IPS-18a (cell line): Measurements from ENCODE around the gene BACH2.
"Not testable (repeated sequence)": the region's sequence is repeated elsewhere in the genome, so short reads cannot be mapped to it uniquely, and the experiment has no call there.

Source experiments
- H3K27ac ChIP-seq: one replicate; pipeline ENCODE4 v1.5.1; 2013; ENCODE audit warnings: low read length
- H3K27me3 ChIP-seq: one replicate; pipeline ENCODE4 v1.6.1; 2013; ENCODE audit warnings: mild to moderate bottlenecking, low read length; ENCODE audit not compliant: control insufficient read depth, insufficient read depth
- H3K36me3 ChIP-seq: one replicate; pipeline ENCODE4 v1.6.1; 2013; ENCODE audit warnings: low read depth, low read length; ENCODE audit not compliant: control insufficient read depth
- H3K4me1 ChIP-seq: one replicate; pipeline ENCODE4 v1.6.1; 2013; ENCODE audit warnings: low read depth, low read length; ENCODE audit not compliant: control insufficient read depth
- H3K4me3 ChIP-seq: one replicate; pipeline ENCODE4 v1.5.1; 2013; ENCODE audit warnings: low read length
- H3K9ac ChIP-seq: one replicate; pipeline ENCODE4 v1.6.1; 2013; ENCODE audit warnings: mild to moderate bottlenecking, low read length, moderate library complexity
- H3K9me3 ChIP-seq: one replicate; pipeline ENCODE4 v1.6.1; 2013; ENCODE audit warnings: low read depth, low read length; ENCODE audit not compliant: control insufficient read depth

The BACH2 gene

DNA sequence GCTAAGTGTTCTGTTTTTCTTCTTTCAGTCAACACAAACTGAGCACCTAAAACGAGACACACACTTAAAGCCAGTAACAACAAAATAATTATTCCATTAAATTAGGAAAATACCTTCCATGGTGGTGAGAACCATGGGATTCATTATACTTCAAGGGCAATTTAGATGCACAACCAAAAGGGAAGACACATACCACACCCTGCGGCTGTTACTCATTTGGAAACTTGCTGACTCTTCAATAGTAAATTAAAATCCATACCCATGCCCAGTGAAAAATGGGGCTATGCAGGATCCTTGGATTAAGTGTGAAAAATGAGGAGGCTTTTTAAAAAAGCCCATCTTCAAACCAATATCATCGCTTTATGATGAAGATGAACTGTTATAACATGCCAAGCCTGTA is 259.7 kb downstream of the BACH2 start:
- Histone ChIP-seq H3K27ac (no peak overlapping the region), H3K4me3 (no peak overlapping the region), H3K9me3 (no peaks in the 10 kb centered on the region), H3K4me1 (no peaks in the 10 kb centered on the region), H3K9ac (no peak overlapping the region), H3K27me3 (no peaks in the 10 kb centered on the region), H3K36me3 (no peaks in the 10 kb centered on the region)

DNA sequence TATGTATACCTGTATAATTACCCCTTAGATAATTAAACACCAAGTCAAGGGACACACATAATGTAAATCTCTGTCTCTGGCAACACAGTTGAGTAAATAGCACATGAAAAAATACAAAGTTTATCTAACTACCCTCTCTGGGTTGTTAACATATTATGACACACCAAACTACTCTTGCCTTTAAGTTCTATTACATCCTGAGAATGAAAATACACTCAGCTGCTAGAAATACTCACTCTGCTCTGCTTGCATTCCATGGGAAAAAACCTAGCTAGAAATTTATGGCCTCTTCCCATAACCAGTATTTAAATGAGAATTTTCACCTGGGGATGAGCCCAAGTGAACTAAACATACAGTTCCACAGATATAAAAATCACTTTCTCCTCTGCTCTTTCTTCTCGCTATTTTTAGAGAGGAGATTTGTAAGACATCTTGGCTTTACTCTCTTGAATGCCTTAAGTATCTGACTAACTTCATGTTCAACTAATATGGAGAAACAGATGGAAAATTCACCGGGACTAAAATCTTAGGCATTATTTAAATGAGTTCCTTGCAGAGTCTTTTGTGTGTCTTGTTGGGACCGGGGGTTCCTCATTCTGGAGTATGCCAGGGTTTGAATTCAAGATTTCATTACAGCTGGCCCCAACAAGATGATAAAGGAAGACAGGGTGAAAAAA is 261.5 kb downstream of the BACH2 start:
- no peaks in the 10 kb centered on the region for H3K27me3 ChIP-seq

DNA sequence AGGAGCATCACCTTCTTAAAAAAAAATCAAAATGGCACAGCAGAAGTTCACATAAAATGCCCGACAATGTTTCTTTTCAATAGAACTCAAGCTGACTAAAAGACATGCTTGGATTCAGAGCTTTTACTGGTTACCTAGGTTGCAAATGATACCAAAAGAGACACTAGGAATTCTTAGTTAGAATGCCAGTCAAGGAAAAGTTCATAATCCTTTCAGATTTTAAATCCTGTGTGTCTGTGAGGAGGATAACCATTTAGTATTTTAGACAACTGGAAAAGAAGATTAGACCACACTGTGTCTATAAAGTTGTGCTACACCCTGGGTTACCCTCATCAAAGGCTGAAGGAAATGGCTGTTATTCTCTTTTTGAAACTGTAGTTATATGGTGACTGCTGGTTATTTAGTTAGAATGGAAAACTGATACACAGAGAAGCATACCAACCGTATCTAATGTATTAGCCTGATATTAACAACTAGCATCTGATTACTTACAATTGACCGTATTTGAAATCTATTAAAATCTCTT is 262.8 kb downstream of the BACH2 start:
- Histone ChIP-seq H3K9ac (no peak overlapping the region), H3K9me3 (no peaks in the 10 kb centered on the region), H3K4me1 (no peaks in the 10 kb centered on the region), H3K36me3 (no peaks in the 10 kb centered on the region), H3K27me3 (no peaks in the 10 kb centered on the region), H3K27ac (no peak overlapping the region), H3K4me3 (no peak overlapping the region)

More for the DNA sequence above, 261.5 kb downstream of the BACH2 start:
- Histone ChIP-seq H3K9ac (no peak overlapping the region), H3K36me3 (no peaks in the 10 kb centered on the region), H3K9me3 (no peaks in the 10 kb centered on the region), H3K4me1 (no peaks in the 10 kb centered on the region), H3K4me3 (no peak overlapping the region), H3K27ac (no peak overlapping the region)

DNA sequence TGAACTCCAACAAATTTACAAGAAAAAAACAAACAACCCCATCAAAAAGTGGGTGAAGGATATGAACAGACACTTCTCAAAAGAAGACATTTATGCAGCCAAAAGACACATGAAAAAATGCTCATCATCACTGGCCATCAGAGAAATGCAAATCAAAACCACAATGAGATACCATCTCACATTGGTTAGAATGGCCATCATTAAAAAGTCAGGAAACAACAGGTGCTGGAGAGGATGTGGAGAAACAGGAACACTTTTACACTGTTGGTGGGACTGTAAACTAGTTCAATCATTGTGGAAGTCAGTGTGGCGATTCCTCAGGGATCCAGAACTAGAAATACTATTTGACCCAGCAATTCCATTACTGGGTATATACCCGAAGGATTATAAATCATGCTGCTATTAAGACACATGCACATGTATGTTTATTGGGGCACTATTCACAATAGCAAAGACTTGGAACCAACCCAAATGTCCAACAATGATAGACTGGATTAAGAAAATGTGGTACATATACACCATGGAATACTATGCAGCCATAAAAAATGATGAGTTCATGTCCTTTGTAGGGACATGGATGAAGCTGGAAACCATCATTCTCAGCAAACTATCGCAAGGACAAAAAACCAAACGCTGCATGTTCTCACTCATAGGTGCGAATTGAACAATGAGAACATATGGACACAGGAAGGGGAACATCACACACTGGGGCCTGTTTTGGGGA is 264.0 kb downstream of the BACH2 start:
- not testable (repeated sequence) for H3K4me3 ChIP-seq, H3K36me3 ChIP-seq, H3K9me3 ChIP-seq, H3K27ac ChIP-seq, H3K27me3 ChIP-seq, H3K4me1 ChIP-seq, H3K9ac ChIP-seq

DNA sequence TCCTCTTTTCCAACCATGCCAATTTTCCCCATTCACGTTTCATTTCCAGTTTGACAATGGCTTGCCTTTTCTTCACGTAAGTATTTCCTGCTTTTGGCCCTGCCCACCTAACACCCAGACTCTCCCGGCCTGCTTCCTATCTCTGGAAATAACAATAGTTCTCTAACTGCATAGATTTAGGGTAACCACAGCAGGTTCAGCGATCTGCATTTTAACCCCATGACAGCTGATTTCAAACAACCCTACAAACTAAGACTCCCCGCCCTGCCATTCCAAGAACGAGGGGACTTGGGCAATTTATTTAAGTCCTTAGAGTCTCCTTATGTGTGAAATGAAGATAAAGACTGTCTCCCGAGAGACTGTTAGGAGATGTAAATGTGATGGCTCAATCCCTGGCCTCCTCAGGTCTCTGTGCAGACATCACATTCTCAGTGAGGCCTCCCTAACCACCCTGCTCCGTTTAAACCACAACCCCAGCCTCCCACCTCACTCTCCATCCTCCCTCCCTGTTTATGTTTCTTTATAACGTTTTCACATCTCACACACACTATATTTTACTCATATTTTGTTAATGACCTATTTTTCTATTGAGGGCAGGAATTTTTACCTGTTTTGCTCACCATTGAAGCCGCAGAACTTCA is 267.5 kb downstream of the BACH2 start:
- Histone ChIP-seq H3K36me3 (no peaks in the 10 kb centered on the region), H3K4me3 (no peak overlapping the region), H3K27me3 (no peaks in the 10 kb centered on the region), H3K4me1 (no peaks in the 10 kb centered on the region), H3K9ac (no peak overlapping the region), H3K9me3 (no peaks in the 10 kb centered on the region), H3K27ac (no peak overlapping the region)

DNA sequence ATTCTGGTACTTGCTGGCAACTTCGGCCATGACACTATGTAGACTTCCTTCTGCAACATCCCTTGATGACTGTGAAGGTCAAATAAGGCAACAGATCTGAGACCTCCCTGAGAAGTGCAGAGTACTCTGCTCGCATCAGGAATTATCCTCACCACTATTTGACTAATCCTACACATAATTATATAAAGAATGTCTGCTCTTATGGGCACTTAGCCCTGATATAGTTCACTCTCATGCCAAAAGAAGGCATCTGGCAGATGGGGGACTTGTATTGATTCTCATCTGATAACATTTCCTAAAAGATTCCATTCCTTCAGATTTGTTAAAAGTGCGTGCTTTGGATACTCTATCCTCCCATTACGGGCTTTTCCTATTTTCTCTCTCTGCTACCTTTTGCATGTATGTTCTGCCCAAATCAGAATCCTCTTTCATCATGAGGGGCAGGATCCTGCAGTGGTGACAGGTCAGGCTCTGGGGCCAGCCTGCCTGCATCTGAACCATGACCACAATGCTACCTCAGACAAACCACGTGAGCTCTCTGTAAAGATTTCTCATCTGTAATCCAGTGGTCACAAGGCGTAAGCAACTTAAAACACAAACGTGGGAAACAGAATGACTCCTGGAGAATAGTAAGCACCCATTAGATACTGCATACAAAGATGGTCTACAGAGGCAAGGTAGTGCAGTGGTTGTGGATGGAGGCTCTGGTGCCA is 268.4 kb downstream of the BACH2 start:
- Histone ChIP-seq H3K27me3 (no peaks in the 10 kb centered on the region), H3K9me3 (no peaks in the 10 kb centered on the region), H3K27ac (no peak overlapping the region), H3K9ac (no peak overlapping the region), H3K36me3 (no peaks in the 10 kb centered on the region), H3K4me1 (no peaks in the 10 kb centered on the region), H3K4me3 (no peak overlapping the region)

DNA sequence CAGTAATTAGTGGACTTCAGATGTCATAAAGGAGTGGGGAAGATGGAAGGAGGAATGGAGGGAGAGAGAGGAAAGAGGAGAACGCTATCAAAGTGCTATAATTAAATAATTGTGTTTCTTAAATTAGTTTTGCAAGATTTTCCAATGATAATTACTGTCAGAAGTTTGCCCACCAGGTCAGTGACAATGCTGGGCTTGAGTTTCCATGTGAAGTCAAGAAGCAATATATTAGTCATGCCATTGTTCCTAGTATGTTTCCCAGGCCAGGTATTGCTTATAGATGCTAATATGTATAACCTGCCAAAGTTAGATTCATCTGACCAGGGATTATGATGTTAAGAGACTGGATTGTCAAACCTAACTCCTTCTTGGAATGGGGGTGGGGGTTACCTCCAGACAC is 270.4 kb downstream of the BACH2 start:
- no peak overlapping the region for H3K4me3 ChIP-seq
- H3K36me3 ChIP-seq: no peaks in the 10 kb centered on the region
- no peak overlapping the region for H3K9ac ChIP-seq
- H3K27me3 ChIP-seq: no peaks in the 10 kb centered on the region
- no peaks in the 10 kb centered on the region for H3K9me3 ChIP-seq
- no peaks in the 10 kb centered on the region for H3K4me1 ChIP-seq
- H3K27ac ChIP-seq: no peak overlapping the region

DNA sequence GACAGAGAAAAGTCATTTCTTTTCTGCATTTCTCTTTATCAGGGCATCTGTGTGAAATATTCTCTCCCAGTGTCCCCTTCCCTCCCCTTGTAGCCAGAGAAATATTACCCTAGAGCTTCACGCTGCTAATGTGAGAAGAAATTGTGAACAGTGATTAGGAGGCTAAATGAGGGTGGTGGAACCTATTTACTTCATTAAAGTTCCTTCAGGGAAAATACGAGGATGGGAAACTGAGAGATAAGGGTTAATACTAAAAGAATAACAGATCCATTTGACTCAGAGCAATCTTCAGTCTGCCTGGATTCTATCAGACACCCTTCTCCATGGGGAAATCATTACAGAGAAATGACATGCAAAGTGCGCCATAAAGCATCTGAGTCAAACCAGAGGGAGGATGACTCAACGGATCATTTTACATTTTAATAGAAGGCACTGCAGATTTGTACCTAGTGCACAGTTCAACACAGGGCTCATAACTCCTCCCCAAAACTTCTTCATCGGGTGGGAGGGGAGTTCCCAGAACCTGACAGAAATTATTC is 271.1 kb downstream of the BACH2 start:
- H3K4me3 ChIP-seq: no peak overlapping the region
- no peaks in the 10 kb centered on the region for H3K36me3 ChIP-seq
- H3K9ac ChIP-seq: no peak overlapping the region
- no peak overlapping the region for H3K27ac ChIP-seq
- H3K4me1 ChIP-seq: no peaks in the 10 kb centered on the region
- no peaks in the 10 kb centered on the region for H3K27me3 ChIP-seq
- no peaks in the 10 kb centered on the region for H3K9me3 ChIP-seq

DNA sequence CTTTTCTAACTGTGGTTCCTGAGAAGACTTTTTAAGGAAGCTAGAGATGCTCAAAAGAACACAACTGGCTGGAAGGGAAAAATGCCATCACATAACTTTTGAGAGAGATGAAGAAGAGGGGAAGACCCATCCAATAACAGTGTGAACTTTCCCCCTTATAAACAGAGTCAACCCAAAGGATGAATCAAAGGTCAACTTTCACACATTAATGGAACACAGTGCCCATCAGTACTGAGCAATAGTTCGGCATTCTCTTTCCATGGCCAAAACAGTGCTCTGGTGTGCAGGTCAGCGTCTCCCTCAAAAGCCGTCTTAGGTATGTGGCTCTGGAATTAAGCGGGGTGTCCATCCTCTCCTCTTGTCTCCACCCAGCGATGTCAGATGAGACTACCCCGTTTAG is 272.0 kb downstream of the BACH2 start:
- no peaks in the 10 kb centered on the region for H3K4me1 ChIP-seq
- no peaks in the 10 kb centered on the region for H3K36me3 ChIP-seq
- H3K9ac ChIP-seq: no peak overlapping the region
- no peaks in the 10 kb centered on the region for H3K9me3 ChIP-seq
- no peak overlapping the region for H3K27ac ChIP-seq
- no peak overlapping the region for H3K4me3 ChIP-seq
- no peaks in the 10 kb centered on the region for H3K27me3 ChIP-seq

DNA sequence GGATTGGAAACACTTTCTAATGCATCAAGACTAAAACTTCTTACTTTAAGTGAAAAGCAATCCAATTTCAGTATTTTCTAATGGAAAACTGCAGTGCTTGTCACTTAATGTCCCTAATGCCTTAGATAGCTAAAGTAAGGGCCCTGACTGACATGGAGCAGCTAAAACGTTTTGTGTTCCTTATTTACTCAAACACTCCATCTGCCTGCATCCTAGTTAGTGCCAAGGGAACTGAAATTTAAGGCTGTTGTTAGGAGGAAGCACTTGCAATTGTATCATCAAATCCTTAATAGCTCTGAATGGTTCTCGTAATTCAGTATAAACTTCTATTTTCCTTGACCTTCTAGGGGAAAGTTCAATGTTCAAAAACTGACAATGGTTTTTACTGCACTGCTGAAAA is 274.9 kb downstream of the BACH2 start:
- no peaks in the 10 kb centered on the region for H3K27me3 ChIP-seq
- H3K27ac ChIP-seq: no peak overlapping the region
- H3K36me3 ChIP-seq: no peaks in the 10 kb centered on the region
- no peak overlapping the region for H3K9ac ChIP-seq
- no peaks in the 10 kb centered on the region for H3K9me3 ChIP-seq
- H3K4me1 ChIP-seq: no peaks in the 10 kb centered on the region
- no peak overlapping the region for H3K4me3 ChIP-seq

DNA sequence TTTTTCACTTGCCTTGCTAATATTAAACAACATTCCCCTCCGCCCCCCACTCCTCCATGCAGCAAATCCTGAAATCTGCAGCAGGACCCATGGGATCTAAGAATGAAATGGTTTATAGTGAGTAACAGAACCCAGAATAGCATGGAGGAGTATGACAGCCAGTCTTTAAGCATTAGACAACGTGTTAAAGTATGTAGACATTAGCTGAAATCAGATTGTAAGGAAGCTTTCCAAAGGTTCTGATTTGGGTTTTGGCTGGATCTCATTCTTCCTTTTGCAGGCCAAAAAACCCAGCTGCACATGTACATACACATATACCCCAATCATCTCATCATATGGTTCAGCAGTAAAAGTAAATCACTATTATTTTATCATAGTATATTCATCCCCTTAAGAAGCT is 275.9 kb downstream of the BACH2 start:
- no peaks in the 10 kb centered on the region for H3K9me3 ChIP-seq
- H3K27me3 ChIP-seq: no peaks in the 10 kb centered on the region
- H3K9ac ChIP-seq: no peak overlapping the region
- no peaks in the 10 kb centered on the region for H3K4me1 ChIP-seq
- no peak overlapping the region for H3K27ac ChIP-seq
- H3K36me3 ChIP-seq: no peaks in the 10 kb centered on the region
- H3K4me3 ChIP-seq: no peak overlapping the region
